Midbrain (tissue), 1 donor: ENCODE results near the gene CYSLTR2.

Experiments used
- DNase-seq: peaks from one replicate; lab custom pipeline; 2025; lab: John Stamatoyannopoulos, UW

Gene CYSLTR2

DNA sequence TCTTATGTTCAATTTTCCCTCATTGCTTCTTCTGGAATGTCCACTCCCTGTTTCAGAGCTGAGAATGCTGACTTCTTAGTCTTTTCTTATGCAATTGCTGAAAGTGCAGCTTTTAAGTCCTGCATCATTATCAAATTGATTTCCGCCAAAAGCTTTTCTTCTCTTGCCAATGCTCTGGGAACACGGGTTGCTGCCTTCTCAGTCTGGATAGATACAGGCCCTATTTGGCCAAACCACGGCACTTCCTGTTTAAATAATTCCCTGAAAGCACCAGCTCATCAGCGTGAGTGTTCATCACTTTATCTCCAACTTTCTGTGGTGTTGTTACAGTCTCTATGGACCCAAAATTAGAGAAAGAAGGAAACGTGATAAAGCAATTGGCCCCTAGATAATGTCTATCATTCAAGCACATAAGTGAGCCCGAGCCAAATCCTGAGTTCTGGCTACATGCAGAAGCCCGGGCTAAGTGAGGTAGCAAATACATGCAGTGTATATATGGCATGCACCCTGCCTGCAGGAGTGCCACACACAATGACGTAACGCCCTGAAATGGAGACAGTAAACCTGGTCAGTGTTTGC is 85.7 kb downstream of the CYSLTR2 start:
- DNase-seq, result no peak

DNA sequence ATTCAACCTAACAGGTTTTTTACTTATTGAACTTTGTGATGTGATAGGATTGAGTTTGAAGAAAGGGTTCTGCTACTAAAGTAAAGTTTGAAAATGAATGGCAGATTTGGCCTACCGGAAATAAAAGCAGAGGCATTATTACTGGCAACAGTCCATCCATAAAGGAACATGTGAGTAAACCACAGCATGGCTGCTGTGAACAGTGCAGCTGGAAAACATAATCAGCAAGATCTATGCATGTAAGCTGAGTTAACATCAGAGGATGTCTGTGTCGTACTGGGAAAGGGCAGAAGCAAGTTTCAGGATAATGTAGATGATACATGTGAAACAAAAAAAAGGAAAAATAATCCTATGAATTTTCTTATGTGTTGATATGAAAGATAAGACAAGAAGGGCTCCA is 87.6 kb downstream of the CYSLTR2 start:
- no peak for DNase-seq

DNA sequence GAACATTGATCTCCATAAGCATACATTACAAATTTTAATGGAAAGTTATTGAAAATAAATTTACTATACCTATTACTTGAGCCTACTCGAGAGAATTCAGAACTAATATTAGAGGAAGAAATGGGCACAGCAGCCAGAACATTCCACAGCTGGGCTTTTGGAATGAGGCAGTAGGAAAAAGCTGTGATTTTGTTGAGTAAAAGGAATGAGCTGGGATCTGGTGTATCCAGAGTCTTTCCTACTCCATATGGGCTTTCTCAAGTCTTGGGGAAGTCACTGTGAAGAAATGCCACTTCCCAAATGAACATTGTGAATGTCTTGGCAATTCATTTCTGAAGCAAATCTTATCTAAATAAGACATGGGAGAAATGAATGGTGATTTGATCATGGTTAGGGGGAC is 93.1 kb downstream of the CYSLTR2 start:
- no peak for DNase-seq

DNA sequence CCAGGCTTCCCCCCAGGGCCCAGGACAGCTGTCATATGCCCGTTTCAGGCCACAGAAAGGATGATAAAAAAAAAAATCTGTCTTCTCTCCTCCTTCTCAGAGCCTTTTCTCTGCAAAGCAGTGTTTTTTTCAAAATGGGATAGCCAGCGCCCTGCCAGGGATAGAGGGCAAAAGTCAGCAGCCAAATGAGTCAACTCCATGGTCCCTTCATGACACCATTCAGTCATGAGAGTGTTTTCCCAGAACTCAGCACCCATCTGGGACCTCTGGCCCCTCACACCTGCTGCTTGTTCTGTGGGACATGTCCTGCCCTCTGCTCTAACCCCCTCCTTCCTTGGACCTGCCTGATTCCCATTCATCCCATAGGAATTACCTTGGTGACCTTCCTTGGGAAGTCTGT is 95.0 kb downstream of the CYSLTR2 start:
- DNase-seq, result no peak

DNA sequence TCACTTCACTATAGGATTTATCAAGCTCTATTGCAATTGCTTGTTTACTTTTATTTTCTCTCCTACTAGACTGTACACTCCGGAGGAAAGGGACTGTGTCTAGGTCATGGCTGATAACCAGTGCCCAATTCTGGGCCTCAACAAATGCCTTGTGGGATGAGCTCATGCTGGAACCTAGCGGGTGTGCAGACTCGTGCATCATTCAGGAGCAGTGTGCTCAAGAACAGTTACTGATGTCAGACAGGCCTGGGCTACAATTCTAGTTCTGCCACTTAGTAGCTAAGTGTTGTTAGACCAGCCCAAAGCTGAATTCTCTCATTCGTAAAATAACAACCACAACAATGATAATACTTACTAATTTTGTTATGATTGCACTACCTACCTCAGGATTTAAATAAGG is 95.4 kb downstream of the CYSLTR2 start:
- no peak for DNase-seq

DNA sequence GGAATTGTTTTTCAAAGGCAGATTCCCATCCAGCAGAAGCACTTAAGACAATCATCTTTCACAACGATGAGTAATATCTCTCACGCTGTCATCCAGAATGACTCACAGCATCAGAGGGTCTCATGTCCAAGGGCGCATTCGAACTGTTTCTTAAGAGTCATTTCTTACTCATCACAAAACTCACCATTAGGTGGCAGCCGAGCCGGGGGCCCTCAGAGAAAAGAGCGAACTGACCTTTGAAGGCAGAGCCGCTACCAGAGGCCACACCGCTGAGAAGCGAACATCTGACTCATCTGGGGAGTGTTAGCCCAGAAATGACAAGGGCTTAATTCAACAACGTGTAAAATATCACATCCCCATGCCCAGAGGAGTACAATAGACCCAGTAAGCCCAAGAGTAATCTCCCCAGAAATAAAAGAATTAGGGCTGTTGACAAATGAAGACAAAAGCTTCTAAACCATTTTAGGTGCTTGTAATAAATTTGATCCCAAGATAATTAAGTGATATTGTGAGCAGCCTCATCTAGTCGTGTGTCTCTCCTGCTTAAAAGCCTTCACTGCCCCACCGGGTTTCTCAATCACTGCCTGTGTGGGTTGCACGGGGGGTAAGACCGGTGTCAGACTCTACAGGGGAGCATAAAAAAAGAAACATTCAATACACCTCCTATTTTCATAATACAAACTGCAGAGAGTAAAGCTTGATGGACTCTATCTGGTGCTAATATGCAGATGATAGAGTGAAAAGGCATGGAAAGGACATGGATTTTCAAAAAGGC is 96.2 kb downstream of the CYSLTR2 start:
- peak; percentile 52 for DNase-seq

DNA sequence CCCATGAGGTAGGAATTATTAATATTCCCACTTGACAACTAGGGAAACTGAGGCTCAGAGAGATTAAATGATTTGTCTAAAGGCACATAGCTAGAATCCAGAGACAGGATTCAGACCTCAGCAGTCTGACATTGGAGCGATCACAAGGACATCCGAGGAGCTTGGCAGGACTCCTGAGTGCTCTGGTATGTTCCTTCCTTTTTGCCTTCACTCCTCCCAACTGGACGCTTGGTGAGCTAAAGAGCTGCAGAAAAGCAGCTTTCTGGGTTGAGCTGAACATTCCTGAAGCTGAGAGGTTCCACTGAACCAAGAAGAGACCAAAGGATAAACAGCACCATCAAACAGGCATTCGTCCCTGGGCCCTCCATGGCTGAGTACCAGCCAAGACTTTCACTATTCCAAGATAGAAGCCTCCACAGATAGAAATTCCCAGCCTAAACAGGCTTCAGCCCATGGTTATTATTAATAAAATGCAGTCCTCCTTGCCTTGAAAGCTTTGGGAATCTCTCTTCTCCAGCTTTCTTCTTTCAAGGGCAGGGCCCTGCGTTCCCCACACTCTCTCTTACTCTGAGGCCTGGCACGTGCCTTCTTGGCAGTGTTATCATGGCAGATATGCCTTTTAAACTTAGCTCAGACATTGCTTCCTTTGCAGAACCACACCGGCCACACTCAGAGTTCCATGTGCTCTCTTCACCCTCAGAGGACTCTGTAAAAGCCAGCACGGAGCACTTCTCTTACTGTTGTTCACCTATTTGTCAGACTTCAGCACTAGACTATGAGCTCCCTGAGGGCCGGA is 97.1 kb downstream of the CYSLTR2 start:
- DNase-seq, result no peak

DNA sequence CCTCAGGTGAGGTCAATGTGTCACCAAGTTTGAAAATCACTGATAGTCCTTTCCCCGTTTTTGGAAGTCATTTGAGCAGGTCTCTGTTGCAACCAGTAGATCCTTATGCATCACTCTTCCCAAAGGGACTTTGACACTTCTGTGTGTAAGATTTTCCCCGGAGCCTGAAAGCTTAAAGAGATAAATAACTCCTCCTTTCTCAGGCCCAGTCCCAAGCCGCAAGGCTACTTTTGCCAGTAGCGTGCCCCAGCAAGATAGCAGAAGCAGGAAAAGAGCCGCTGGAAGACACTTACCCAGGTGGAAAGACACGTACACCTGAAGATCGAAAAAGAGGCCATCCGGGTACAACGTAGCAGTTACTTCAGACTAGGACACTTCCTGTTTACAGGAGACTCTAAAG is 106.9 kb downstream of the CYSLTR2 start:
- no peak for DNase-seq
